GM18909 (cell line): Measurements from ENCODE around the gene PAX5.
A peak's percentile ranks its signal among the peaks of the same experiment; 100 is the strongest.

Source experiments
- ATAC-seq: cut with Tn5 transposase; IDR thresholded peaks from one replicate; pipeline ENCODE4 v1.9.1; 2021; ENCODE audit warnings: mild to moderate bottlenecking; ENCODE audit not compliant: unreplicated experiment, poor library complexity

Gene PAX5

GRCh38 chr9:37038302-37038942 lies 4.4 kb upstream of the PAX5 start:
- no peak for ATAC-seq

GRCh38 chr9:37037503-37038301 lies 3.6 kb upstream of the PAX5 start:
- no peak for ATAC-seq

GRCh38 chr9:37036776-37037502 lies 2.9 kb upstream of the PAX5 start:
- peak; percentile 28 for ATAC-seq

GRCh38 chr9:37036371-37036775 lies 2.3 kb upstream of the PAX5 start:
- ATAC-seq = peak; percentile 8

GRCh38 chr9:37035648-37036370 lies 1.7 kb upstream of the PAX5 start:
- no peak for ATAC-seq

GRCh38 chr9:37034938-37035647 lies 1.0 kb upstream of the PAX5 start:
- no peak for ATAC-seq

- peak; percentile 26 for ATAC-seq
Measured at GRCh38 chr9:37034305-37034937, 353 bp upstream of the PAX5 start.

GRCh38 chr9:37033141-37033540 lies 927 bp downstream of the PAX5 start:
- ATAC-seq = no peak

GRCh38 chr9:37032713-37033112 lies 1.4 kb downstream of the PAX5 start:
- ATAC-seq = no peak

GRCh38 chr9:37031902-37032301 lies 2.2 kb downstream of the PAX5 start:
- ATAC-seq = no peak

GRCh38 chr9:37031081-37031480 lies 3.0 kb downstream of the PAX5 start:
- no peak for ATAC-seq

- no peak for ATAC-seq
Measured at GRCh38 chr9:37030611-37030939, 3.5 kb downstream of the PAX5 start.

- ATAC-seq = no peak
Measured at GRCh38 chr9:37029776-37030610, 4.1 kb downstream of the PAX5 start.

GRCh38 chr9:37029304-37029775 lies 4.7 kb downstream of the PAX5 start:
- ATAC-seq = no peak

- no peak for ATAC-seq
Measured at GRCh38 chr9:37028420-37029031, 5.5 kb downstream of the PAX5 start.

- ATAC-seq = peak; percentile 78
Measured at GRCh38 chr9:37027582-37028419, 6.3 kb downstream of the PAX5 start.

GRCh38 chr9:37026931-37027581 lies 7.0 kb downstream of the PAX5 start:
- ATAC-seq = peak; percentile 0
